Stimulated activated naive CD8-positive, alpha-beta T cell treated with anti-CD3 and anti-CD28 coated beads, Interleukin-15, amount 100 ng/mL, for 72 hours (primary cell): Measurements from ENCODE around the gene TMEM181.
A peak's percentile ranks its signal among the peaks of the same experiment; 100 is the strongest.
"Not testable (repeated sequence)": the region's sequence is repeated elsewhere in the genome, so short reads cannot be mapped to it uniquely, and the experiment has no call there.

Experiments used
- ATAC-seq: fragments of 150-1000 bp; cut with Tn5 transposase; 2 replicates; pipeline ENCODE4 v1.10.0; 2021; ENCODE audit warnings: mild to moderate bottlenecking, moderate library complexity
- DNase-seq, 2 donors: peaks; one replicate each; pipeline ENCODE4 v3.0.0; 2021 to 2022
- H3K27ac Mint-ChIP-seq, 2 donors: one replicate each; pipeline ENCODE4 v1.8.0; 2022; ENCODE audit warnings: mild to moderate bottlenecking in 2 of 2, mixed read lengths in 2 of 2, moderate library complexity in 2 of 2
- H3K27me3 Mint-ChIP-seq: one replicate; pipeline ENCODE4 v1.8.0; 2022; ENCODE audit warnings: mixed read lengths
- H3K4me1 Mint-ChIP-seq: one replicate; pipeline ENCODE4 v1.8.0; 2022; ENCODE audit warnings: mild to moderate bottlenecking, mixed read lengths
- H3K4me3 Mint-ChIP-seq, 2 donors: one replicate each; pipeline ENCODE4 v1.8.0; 2022; ENCODE audit warnings: mild to moderate bottlenecking in 2 of 2, mixed read lengths in 2 of 2, moderate library complexity in 1 of 2
- H3K9me3 Mint-ChIP-seq, 2 donors: one replicate each; pipeline ENCODE4 v1.8.0; 2022; ENCODE audit warnings: mixed read lengths in 2 of 2

TMEM181 gene

DNA sequence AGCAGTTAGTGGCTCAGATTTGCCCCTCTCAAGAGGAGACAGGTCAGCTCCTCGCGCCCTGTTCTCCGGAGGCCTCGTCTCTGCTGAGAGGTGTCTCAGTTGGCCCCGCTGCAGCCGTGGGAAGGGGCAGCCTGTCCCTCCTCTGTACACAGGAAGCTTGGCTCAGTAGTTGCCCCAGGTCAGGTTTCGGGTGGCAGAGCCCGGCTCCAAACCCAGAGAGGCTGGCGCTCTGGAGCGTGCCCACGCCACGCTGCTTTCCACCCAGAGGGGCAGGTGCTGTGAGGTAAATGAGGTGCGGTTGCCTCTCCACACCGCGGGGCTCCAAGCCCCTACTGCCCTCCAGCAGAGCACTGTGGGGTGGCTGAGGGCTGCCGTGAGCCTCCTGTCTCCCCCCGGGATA lies 68.7 kb downstream of the TMEM181 start:
- DNase-seq: no peak
- Mint-ChIP-seq H3K9me3 (no peaks in the 10 kb centered on the region), H3K27ac (no peak overlapping the region), H3K4me3 (no peak overlapping the region), H3K4me1 (peaks cover 39% of the 10 kb centered on the region), H3K27me3 (no peaks in the 10 kb centered on the region)
- ATAC-seq: no peak

DNA sequence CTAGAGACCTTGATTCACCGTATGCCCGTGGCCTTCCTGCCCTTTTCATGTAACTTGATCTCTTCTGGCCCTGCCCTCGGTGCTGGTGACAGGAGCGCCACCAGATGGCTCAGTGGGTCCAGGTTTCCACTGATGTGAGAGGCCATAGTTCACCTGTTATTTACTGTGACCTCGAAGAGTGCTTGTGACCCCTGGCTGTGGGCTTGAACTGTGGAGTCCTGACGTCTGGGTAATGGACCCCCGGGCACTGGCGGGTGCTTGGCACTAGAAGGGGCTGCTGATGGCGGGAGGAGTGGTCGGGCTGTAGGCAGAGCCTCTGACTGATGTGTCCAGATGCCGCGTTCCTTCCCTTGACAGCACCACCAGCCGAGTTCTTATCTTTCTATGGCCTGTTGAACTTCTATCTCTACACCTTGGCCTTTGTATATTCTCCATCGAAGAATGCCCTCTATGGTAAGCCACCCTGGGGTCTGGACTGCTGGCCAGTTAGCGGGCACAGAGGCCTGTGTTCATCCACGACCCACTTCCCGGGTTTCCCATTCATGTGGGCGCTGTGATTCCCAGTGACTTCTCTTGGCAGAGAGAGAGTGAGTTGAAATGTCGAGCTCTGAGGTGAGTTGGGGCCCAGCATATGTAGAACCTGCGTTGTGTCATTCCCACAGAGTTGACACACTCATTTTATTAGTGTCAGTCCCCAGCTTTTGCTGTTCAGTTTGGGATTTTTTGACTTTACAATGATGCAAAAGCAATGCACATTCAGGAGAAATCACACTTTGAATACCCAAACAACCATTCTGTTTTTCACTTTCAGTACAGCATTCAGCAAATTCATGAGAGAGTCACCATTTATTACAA lies 69.7 kb downstream of the TMEM181 start:
- Mint-ChIP-seq H3K4me3 (no peak overlapping the region), H3K9me3 (no peaks in the 10 kb centered on the region), H3K27ac (peak overlapping the region; percentile 50 to 87), H3K4me1 (peaks cover 41% of the 10 kb centered on the region), H3K27me3 (no peaks in the 10 kb centered on the region)
- DNase-seq (peak in 1 of 2 donors; percentile 36), ATAC-seq (peak; percentile 73)

DNA sequence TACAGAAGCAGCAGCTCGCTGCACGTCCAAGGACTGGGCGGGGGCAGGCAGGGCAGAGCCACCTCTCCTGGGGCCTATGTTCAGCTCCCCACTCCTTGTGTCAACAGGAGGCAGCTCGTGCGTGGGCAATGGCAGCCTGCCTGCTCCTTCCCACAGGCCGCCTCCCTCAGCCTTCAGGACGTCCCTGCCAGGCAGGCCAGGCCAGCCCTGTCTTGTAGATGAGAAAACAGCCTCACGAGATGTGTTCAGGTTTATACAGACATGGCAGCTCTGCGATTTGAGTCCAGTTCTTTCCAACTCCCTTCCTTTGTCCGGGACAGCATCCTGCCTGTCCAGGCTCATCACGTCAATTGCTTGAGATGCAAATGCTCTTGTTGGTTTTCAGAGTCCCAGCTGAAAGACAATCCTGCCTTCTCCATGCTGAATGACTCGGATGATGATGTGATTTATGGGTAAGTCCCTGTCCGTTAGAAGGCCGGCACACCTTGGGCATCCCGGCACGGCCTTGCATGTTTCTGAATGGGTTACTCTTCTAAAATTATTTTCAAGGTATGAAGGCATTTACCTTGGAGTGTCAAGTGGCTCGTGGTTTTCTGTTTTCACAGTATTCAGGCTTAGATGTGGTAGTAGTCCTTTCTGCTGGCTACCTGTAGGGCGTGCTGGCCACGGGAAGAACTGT lies 71.2 kb downstream of the TMEM181 start:
- ATAC-seq: peak; percentile 27
- Mint-ChIP-seq H3K9me3 (no peaks in the 10 kb centered on the region), H3K4me1 (peaks cover 56% of the 10 kb centered on the region), H3K27ac (peak overlapping the region; percentile 10 to 54), H3K4me3 (no peak overlapping the region), H3K27me3 (no peaks in the 10 kb centered on the region)
- no peak for DNase-seq

DNA sequence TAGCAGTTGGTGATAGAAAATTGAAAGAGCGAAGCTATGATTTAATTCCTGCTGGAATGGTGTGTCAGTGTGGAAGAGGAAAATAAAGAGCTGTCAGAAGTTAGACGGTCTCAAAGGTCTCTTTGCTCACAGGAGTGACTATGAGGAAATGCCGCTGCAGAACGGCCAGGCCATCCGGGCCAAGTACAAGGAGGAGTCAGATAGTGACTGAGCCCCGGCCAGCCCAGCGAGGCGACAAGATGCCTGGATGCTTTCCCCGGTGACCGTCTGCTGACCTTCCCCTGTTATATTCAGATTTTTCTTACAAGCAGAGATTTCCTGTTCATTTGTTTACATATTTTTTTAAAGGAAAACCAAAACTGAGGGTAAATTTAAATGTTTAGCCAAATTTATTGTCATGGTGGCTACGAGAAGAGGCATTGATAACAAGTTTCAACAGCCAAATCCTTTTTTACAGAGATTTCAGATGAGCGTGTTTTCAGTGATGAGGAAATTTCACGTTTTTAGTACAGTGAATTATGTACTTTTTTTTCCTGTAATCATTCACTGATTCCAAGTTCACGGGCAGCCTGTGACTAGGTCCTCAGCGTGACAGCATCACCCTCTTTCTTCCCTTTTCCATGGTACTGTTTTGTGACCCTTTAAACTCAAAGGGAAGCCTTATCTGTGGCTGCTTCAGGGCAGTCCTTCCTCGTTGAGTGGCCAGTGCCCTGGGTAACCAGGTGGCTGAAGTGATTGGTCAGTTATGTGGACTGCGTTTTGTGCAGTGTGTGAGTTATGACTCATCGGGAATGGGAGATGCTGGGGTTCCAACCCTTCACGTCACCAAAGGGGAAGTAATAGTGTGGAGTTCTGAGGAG lies 72.0 kb downstream of the TMEM181 start:
- no peak overlapping the region for H3K4me3 Mint-ChIP-seq
- peaks cover 64% of the 10 kb centered on the region for H3K4me1 Mint-ChIP-seq
- no peaks in the 10 kb centered on the region for H3K27me3 Mint-ChIP-seq
- H3K27ac Mint-ChIP-seq: peak overlapping the region; percentile 54 to 97
- H3K9me3 Mint-ChIP-seq: no peaks in the 10 kb centered on the region
- DNase-seq (no peak), ATAC-seq (no peak)

DNA sequence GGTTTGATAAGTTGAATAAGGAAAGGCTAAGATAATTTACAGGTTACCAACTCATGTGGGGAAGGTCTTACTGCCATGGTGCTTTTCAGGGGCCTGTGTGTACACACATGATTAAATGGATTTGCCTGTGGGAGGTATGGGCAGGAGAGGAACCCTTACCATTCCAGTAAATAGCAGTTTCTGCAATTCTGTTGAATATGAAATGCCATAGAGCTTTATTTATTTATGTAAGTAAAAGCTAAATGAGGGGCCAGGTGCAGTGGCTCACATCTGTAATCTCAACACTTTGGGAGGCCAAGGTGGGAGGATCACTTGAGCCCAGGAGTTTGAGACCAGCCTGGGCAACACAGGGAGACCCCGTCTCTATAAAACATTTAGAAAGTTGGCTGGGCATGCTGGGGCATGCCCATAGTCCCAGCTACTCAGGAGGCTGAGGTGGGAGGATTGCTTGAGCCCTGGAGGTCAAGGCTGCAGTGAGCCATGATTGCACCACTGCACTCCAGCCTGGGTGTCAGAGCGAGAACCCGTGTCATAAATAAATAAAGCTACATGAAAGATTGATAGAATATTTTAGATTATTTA lies 72.7 kb downstream of the TMEM181 start:
- ATAC-seq, H3K9me3 Mint-ChIP-seq, DNase-seq, H3K4me3 Mint-ChIP-seq, H3K27me3 Mint-ChIP-seq: not testable (repeated sequence)
- H3K27ac Mint-ChIP-seq: peak overlapping the region; percentile 30 to 97
- peaks cover 58% of the 10 kb centered on the region for H3K4me1 Mint-ChIP-seq

DNA sequence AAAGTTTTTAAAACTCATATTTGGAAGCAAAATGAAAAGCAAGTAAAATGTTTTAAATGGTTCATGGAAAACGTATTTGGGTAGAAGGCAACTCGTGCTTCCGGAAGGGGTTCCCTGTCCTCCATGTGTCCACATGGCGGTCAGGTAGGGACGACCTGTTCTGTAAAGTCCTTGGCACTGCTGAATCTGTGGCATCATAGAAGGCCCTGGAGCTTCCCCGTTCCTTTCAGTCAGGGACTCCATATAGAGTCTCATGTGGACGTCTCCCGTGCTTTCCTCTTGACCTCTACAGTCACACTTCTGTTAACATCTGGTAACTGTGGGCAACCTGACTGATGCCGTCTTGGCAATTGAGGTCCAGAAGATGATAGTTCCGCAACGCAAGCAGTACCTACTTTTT lies 73.2 kb downstream of the TMEM181 start:
- no peaks in the 10 kb centered on the region for H3K27me3 Mint-ChIP-seq
- peaks cover 53% of the 10 kb centered on the region for H3K4me1 Mint-ChIP-seq
- H3K4me3 Mint-ChIP-seq: no peak overlapping the region
- H3K27ac Mint-ChIP-seq: no peak overlapping the region
- DNase-seq (no peak), ATAC-seq (no peak)
- H3K9me3 Mint-ChIP-seq: no peaks in the 10 kb centered on the region

DNA sequence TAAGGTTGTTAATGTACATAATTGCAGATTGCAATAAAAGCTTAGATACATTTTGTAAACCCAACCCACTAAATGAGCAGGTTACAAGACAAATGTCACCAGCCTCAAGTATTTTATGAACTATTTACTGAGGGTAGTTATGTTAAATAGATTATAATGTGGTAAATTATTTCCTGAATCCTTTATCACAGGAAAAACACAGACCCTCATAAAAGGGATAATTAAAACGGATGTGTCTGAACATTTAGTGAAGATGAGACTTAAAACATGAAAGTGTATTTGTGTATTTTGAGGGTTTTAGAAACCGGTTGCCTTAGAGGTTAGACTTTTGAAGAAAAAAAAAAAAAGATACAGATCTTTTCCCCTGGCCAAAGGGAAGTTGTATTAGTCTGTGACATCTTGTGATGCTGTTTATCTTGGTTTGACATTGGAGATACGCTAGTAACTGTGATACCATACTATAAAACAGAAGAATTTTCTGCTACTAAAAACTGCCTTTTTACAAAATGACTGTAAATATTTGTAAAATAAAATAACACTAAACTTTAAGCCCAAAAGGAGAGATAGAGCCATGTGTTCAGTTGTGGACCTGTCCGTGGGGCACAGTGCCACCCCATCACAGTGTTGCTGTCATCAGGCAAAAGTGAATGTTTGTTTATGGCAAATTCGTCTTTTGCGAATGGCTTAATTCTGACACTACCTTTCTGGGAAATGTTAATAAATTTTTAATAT lies 75.0 kb downstream of the TMEM181 start:
- H3K27ac Mint-ChIP-seq: peak overlapping the region in 1 of 2 donors; percentile 21
- no peak overlapping the region for H3K4me3 Mint-ChIP-seq
- ATAC-seq: no peak
- no peaks in the 10 kb centered on the region for H3K27me3 Mint-ChIP-seq
- peaks cover 63% of the 10 kb centered on the region for H3K4me1 Mint-ChIP-seq
- no peaks in the 10 kb centered on the region for H3K9me3 Mint-ChIP-seq
- DNase-seq: no peak

DNA sequence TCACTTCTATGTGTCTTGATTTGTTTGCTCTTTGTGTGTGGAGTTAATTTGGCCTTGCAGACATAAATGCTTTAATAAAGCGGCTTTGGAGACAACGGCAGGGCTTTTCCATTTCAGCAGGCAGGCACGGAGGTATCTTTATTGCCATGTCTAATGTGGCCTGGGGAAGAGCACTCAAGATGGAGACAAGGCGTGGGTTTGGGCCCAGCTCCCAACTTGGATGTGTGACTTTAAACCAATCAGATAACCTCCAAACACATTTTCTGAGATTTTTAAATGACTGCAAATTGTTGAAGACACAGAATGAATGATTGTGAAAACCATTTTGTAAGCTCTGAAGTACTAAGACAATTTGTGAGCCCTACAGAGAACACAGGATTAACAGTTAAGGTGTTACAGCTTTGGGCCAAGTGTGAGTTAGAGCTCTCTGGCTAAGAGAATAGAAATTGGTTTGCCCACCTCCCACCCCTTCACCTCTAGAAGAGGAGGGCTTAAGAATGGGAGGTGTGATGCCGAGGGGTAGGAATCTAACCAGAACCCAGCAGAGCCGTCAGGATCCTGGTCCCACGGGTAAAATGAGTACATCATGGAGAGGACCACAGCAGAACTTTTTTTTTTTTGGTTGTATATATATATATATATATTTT lies 75.7 kb downstream of the TMEM181 start:
- H3K4me3 Mint-ChIP-seq: no peak overlapping the region
- H3K9me3 Mint-ChIP-seq: no peaks in the 10 kb centered on the region
- H3K27me3 Mint-ChIP-seq: no peaks in the 10 kb centered on the region
- DNase-seq (no peak), ATAC-seq (no peak)
- H3K4me1 Mint-ChIP-seq: peaks cover 65% of the 10 kb centered on the region
- no peak overlapping the region for H3K27ac Mint-ChIP-seq

DNA sequence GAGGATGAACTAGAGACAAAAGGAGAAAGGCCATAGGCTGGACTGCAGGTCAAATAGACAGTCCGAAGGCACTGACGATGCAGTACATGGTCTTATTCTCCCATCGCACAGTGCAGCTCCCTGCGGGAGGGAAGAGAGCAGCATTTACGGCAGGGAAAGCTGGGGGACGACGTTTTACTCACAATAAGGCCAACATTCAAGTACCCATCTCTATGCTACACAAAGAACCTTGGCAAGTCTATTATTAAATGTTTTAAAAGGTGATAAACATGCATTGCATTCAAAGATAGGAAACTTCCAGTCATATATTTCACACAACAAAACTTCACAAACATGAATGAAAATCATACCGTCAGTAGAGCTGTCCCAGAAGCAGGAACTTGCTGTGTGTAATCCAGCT lies 76.9 kb downstream of the TMEM181 start:
- H3K27ac Mint-ChIP-seq: peak overlapping the region in 1 of 2 donors; percentile 77

DNA sequence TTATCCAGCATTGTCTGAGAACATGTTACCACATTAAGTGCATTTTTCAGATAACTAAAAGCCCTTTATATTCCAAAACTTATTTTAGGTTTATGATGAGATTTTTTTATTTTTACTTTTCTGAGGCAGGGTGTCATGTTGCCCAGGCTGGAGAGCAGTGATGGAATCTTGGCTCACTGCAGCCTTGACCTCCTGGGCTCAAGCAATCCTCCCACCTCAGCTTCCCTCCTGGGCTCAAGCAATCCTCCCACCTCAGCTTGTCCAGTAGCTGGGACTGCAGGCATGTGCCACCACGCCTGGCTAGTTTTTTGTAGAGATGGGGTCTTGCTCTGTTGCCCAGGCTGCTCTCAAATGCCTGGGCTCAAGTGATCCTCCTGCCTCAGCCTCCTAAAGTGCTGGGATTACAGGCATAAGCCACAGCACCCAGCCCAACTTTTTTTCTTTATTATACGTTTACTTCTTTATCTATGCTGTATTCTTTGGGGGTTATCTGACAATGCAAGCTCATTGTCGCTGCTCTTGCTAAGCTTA lies 78.5 kb downstream of the TMEM181 start:
- H3K27ac Mint-ChIP-seq: peak overlapping the region; percentile 1 to 55
- no peaks in the 10 kb centered on the region for H3K27me3 Mint-ChIP-seq
- peaks cover 75% of the 10 kb centered on the region for H3K4me1 Mint-ChIP-seq
- DNase-seq (no peak), ATAC-seq (no peak)
- H3K4me3 Mint-ChIP-seq: peak overlapping the region in 1 of 2 donors; percentile 40
- no peaks in the 10 kb centered on the region for H3K9me3 Mint-ChIP-seq

More for the DNA sequence above, 76.9 kb downstream of the TMEM181 start:
- H3K27me3 Mint-ChIP-seq: no peaks in the 10 kb centered on the region
- no peak overlapping the region for H3K4me3 Mint-ChIP-seq
- DNase-seq (no peak), ATAC-seq (no peak)
- H3K4me1 Mint-ChIP-seq: peaks cover 67% of the 10 kb centered on the region
- H3K9me3 Mint-ChIP-seq: no peaks in the 10 kb centered on the region

DNA sequence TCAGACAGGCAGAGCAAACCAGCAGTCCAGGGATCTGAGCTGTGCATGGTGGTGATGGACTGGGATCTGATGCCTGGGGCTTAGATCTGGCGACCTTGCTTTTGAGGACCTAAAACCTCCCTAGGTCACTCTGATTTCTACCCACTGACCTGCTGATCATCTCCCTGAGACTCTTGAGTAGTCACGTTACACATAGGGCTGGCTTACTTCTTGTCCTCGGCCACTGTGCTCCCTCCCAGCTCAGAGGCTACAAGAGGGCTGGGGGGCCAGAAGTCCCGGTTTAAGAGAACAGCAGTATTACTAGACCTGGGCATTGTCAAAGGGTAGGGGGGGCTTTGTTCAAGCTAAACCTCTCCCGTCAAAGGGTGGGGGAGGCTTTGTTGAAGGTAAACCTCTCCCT lies 79.2 kb downstream of the TMEM181 start:
- DNase-seq (peak in 1 of 2 donors; percentile 6), ATAC-seq (no peak)
- no peaks in the 10 kb centered on the region for H3K27me3 Mint-ChIP-seq
- peaks cover 75% of the 10 kb centered on the region for H3K4me1 Mint-ChIP-seq
- H3K9me3 Mint-ChIP-seq: no peaks in the 10 kb centered on the region
- H3K27ac Mint-ChIP-seq: peak overlapping the region in 1 of 2 donors; percentile 51
- no peak overlapping the region for H3K4me3 Mint-ChIP-seq

DNA sequence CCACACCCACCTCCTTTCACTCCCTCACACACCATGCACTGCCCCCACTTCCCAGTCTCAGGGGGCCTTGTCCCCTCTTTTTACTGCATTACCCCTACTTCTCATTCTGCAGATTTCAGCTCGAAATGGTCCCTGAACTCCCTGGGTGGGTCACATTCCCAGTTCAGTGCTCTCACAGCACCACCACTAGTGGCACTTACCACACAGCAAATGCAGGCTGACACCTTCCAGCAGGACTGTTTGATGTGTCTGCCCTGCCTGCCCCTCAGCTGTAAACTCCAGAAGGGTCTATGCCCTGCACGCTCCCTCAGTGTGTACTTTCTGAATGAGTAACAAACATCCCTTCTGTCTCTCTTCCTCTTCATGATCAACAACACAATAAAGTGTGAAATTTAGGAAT lies 80.6 kb downstream of the TMEM181 start:
- Mint-ChIP-seq H3K9me3 (no peaks in the 10 kb centered on the region), H3K27me3 (no peaks in the 10 kb centered on the region), H3K4me1 (peaks cover 72% of the 10 kb centered on the region), H3K4me3 (peak overlapping the region; percentile 75 to 79), H3K27ac (peak overlapping the region in 1 of 2 donors; percentile 53)
- no peak for ATAC-seq
- DNase-seq: peak in 1 of 2 donors; percentile 11

DNA sequence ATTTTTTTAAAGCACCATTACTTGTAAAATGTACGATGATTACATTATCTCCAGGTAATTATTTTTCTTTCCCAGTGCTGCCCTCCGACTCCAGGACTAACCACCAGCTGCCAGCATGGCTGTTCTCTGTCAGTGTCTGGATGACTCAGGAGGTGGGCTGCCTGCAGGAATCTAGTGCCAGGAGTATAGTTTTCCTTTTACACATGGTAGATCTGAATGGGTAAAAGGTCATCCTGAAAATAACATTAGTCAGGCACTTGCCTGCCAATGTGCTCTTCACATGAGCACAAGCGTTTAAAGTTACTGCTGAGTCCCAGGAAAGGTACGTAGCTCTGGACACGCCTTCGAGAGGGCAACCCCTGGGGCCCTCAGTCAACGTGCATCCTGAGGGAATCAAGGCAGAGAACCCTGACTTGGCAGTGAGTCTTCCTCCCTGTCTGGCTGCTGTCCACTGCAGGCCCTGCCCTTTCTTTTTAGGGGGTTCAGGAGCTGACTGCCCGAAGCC lies 82.3 kb downstream of the TMEM181 start:
- Mint-ChIP-seq H3K4me1 (peaks cover 74% of the 10 kb centered on the region), H3K9me3 (no peaks in the 10 kb centered on the region), H3K27me3 (no peaks in the 10 kb centered on the region), H3K27ac (peak overlapping the region in 1 of 2 donors; percentile 43), H3K4me3 (peak overlapping the region; percentile 95 to 98)
- DNase-seq (peak in 1 of 2 donors; percentile 7), ATAC-seq (no peak)

DNA sequence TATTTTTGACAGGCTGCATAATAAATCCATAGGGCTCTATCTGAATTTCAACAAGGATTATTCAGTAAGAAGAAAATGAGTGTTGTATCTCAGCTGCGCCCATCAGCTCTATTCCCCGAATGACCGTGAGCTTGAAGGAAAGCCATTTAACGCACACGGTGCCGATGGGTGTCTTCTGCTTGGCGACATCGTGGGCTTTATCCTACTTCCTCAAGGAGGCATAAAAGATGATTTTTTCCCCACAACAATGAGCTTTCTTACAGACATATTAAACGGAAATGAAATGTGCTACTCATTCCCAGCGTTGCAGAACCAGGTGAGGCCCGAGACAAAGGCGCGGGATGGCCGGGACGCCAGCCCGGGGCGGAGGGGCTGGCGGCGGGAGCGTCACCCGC lies 83.9 kb downstream of the TMEM181 start:
- peak in 1 of 2 donors; percentile 10 for DNase-seq
- H3K9me3 Mint-ChIP-seq: no peaks in the 10 kb centered on the region
- H3K27me3 Mint-ChIP-seq: no peaks in the 10 kb centered on the region
- peaks cover 84% of the 10 kb centered on the region for H3K4me1 Mint-ChIP-seq
- H3K4me3 Mint-ChIP-seq: peak overlapping the region; percentile 95 to 98
- no peak for ATAC-seq
- peak overlapping the region; percentile 96 to 98 for H3K27ac Mint-ChIP-seq
